GM21576 (cell line): ENCODE data around the gene GRAMD2B.
"Not testable (repeated sequence)": the region's sequence is repeated elsewhere in the genome, so short reads cannot be mapped to it uniquely, and the experiment has no call there.

Source experiments
- ATAC-seq: cut with Tn5 transposase; IDR thresholded peaks from one replicate; pipeline ENCODE4 v1.9.1; 2021; ENCODE audit warnings: mild to moderate bottlenecking, moderate library complexity; ENCODE audit not compliant: unreplicated experiment

The GRAMD2B gene

GRCh38 chr5:126403876-126404275 lies 19.3 kb upstream of the GRAMD2B start:
- ATAC-seq: no peak

GRCh38 chr5:126410623-126411022 lies 12.6 kb upstream of the GRAMD2B start:
- ATAC-seq: no peak

GRCh38 chr5:126413856-126414255 lies 9.4 kb upstream of the GRAMD2B start:
- ATAC-seq: no peak

GRCh38 chr5:126414874-126415502 lies 8.2 kb upstream of the GRAMD2B start:
- ATAC-seq: no peak

- ATAC-seq: no peak
Measured at GRCh38 chr5:126415789-126416188, 7.4 kb upstream of the GRAMD2B start.

GRCh38 chr5:126416266-126416925 lies 6.8 kb upstream of the GRAMD2B start:
- ATAC-seq: no peak

- ATAC-seq: no peak
Measured at GRCh38 chr5:126417178-126417577, 6.0 kb upstream of the GRAMD2B start.

GRCh38 chr5:126419102-126419501 lies 4.1 kb upstream of the GRAMD2B start:
- ATAC-seq: no peak

GRCh38 chr5:126428421-126428820 lies 5.2 kb downstream of the GRAMD2B start:
- no peak for ATAC-seq

GRCh38 chr5:126430631-126431030 lies 7.4 kb downstream of the GRAMD2B start:
- ATAC-seq: no peak

GRCh38 chr5:126433701-126434100 lies 10.5 kb downstream of the GRAMD2B start:
- ATAC-seq: no peak

GRCh38 chr5:126435261-126435660 lies 12.1 kb downstream of the GRAMD2B start:
- ATAC-seq: no peak

- ATAC-seq: no peak
Measured at GRCh38 chr5:126435714-126436113, 12.5 kb downstream of the GRAMD2B start.

- ATAC-seq: no peak
Measured at GRCh38 chr5:126437721-126438120, 14.5 kb downstream of the GRAMD2B start.

GRCh38 chr5:126438267-126438666 lies 15.1 kb downstream of the GRAMD2B start:
- ATAC-seq: peak; percentile 68

- ATAC-seq: no peak
Measured at GRCh38 chr5:126438868-126439267, 15.7 kb downstream of the GRAMD2B start.

- ATAC-seq: not testable (repeated sequence)
Measured at GRCh38 chr5:126439724-126440123, 16.5 kb downstream of the GRAMD2B start.

GRCh38 chr5:126441230-126441629 lies 18.0 kb downstream of the GRAMD2B start:
- ATAC-seq: no peak

- ATAC-seq: peak; percentile 94
Measured at GRCh38 chr5:126443374-126443851, 20.2 kb downstream of the GRAMD2B start.

GRCh38 chr5:126444137-126444536 lies 20.9 kb downstream of the GRAMD2B start:
- no peak for ATAC-seq

GRCh38 chr5:126445502-126446174 lies 22.4 kb downstream of the GRAMD2B start:
- ATAC-seq: no peak
